CD4-positive, alpha-beta T cell treated with Interleukin-21 for 1 hour (primary cell): ENCODE measurements around the gene HPCA.

Experiments
- DNase-seq: peaks from one replicate; pipeline ENCODE4 v3.0.0-alpha.2; 2020

The HPCA gene

GRCh38 chr1:32939655-32940371 lies 53.5 kb downstream of the HPCA start:
- no peak for DNase-seq

DNA sequence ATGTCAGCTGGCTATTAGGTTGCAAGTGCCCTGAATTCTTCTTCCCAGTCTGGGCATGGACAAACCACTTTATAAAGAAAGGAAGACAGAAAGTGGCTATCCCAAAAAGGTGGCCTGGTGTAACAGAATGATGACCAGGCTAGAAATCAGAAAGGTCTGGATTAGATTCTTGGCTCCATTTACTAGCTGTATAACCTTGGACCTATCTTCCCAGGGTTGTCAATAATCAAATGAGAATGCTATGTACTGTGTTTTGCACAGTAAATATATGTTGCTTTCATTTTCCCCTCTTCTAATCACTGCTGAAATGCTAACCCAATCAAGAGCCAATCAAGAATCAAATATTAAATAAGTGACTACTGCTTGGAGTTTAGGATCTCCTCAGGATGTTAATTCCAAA lies 57.9 kb downstream of the HPCA start:
- DNase-seq, result no peak
